Muscle of arm (tissue), 12 donors: ENCODE results near the gene HOXD11. TPM values are rescaled to one million over a fixed set of nuclear protein-coding genes. Genes with fewer than 3 reads are reported as not detected.

Experiments
- DNase-seq: peaks from one replicate; pipeline ENCODE4 v3.0.0-alpha.2; 2013
- polyA plus RNA-seq, 12 donors: library from polyadenylated mRNA; unstranded; fragments of 120-200 nt; gene quantifications; one replicate each; pipeline ENCODE4 v1.2.1, GENCODE V29; 2013; ENCODE audit not compliant: insufficient read length in 12 of 12

The HOXD11 gene
- polyA plus RNA-seq, 12 donors, result 0.17 to 6.9 (median 2.0) TPM; not detected in 4

- no peak for DNase-seq
Observed at GRCh38 chr2:176118601-176119339, 11.7 kb downstream of the HOXD11 start.

DNA sequence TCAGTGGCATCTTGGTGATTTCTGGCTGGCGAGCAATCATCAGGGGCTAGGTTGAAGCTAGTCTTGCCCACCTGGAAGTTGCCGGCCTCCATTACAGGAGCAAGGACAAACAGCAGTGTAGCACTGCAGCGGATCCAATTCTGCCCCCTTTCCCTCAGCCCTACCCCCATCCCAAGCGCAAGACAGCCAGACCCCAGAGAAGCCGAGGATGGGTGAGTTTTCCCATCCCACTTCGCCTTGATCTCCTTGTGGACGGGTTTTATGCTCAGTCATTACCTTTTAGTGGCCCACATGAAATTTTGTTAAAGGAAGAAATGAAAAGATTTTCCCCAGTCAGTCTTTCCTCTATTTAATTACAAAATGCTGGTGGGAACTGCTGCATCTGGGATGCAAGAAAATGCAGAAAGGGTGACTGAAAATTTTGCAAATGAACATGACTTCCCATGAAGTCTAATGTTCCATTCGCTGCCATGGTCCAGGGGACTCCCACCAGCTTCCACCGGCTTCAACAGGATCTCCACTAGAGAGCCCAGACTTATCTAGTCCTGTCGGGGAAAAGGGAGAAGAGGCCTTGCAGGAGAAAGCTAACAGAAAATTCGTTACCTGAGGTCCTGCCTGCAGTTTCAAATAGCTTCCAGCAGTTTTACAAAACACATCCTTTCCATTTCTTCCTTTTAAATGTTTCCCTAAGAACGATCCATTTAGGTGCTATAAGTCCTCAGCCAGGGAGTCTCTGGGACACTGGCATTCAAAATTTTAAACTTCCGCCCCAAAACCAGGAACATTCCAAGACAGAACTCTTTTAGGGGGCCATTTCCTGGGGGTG, 13.5 kb downstream of the HOXD11 start:
- DNase-seq, result no peak

DNA sequence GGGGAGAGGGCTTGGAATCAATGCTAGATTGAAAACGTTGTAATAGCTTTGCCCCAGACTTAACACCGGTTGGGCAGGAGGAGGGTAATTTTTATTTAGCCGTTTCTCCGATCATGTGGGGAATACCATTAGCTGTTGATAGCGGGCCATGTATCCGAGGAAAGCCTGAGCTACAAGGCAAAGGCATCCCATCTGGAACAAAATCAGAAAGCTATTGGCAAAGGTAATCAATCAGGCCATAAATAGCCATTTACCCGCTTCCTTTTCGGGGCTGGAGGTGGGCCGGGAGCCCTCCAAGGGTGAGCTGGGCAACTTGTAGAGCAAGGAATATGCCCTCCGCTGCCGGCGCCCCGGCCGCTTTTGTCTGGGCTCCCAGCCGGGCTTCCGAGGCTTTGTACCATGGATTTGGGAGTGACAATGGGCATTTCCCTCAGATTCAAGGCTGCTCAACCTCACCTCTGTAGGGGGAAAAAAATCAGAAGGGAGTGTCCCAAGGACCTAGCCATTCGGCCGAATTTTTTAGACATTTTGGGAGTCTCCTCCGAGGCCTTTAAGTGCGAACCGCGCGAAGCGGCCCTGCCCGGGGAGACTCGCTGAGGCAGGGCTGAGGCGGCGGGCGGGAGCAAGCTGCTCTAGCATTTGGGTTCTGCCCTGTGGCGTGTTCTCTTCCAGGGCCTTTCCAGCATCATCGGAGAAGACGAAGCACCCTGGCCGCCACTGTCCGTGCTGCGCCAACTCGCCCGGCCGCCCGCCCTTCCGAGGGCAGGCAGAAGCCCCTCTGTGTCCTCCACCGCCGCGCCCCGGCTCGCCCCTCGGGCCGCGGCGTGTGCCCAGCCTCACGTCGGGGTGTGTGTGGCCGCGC, 14.3 kb downstream of the HOXD11 start:
- no peak for DNase-seq

GRCh38 chr2:176122052-176122682, 15.1 kb downstream of the HOXD11 start:
- DNase-seq, result no peak

GRCh38 chr2:176122683-176123410, 15.8 kb downstream of the HOXD11 start, which contains the start of gene HOXD9:
HOXD9 (plus strand) TSS chr2:176122719; CDS start chr2:176122769, 50 bp downstream.
- peak; percentile 84 for DNase-seq

DNA sequence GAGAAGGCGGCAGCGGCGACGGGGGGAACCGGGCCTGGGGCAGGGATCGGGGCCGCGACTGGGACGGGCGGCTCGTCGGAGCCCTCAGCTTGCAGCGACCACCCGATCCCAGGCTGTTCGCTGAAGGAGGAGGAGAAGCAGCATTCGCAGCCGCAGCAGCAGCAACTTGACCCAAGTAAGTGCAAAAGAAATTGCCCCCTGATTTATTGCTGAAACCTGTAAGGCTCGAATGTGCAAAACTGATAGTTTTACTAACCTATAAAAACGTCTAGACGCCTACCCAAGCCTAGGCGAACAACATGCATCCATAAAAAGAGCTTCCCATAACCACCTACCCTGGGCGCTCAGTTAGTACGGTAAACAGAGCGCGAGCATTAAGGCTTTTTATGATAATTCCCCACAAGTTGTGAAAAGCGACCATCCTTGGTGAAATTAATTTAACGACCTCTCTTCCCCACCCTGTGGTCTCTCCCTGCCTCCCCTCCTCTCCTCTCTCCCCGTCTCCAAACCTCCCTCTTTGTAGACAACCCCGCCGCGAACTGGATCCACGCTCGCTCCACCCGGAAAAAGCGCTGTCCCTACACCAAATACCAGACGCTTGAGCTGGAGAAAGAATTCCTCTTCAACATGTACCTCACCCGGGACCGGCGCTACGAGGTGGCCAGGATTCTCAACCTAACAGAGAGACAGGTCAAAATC, 16.5 kb downstream of the HOXD11 start:
- DNase-seq, result no peak

- DNase-seq, result no peak
Observed at GRCh38 chr2:176124110-176124946, 17.2 kb downstream of the HOXD11 start.

GRCh38 chr2:176124947-176125771, 18.1 kb downstream of the HOXD11 start:
- no peak for DNase-seq

DNA sequence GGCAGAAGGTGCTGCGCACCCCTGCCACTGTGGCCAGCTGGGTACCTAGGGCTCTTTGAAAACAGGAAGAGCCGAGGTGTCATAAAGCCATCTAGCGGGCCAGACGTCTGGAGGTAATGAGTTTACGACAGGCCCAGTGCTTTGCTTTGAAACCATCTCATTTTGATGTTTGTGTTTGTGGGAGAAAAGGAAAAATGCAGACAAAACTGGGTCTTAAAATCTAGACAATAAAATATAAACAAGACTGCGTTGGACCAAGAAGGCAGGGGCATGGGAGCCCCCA, 18.6 kb downstream of the HOXD11 start:
- no peak for DNase-seq

DNA sequence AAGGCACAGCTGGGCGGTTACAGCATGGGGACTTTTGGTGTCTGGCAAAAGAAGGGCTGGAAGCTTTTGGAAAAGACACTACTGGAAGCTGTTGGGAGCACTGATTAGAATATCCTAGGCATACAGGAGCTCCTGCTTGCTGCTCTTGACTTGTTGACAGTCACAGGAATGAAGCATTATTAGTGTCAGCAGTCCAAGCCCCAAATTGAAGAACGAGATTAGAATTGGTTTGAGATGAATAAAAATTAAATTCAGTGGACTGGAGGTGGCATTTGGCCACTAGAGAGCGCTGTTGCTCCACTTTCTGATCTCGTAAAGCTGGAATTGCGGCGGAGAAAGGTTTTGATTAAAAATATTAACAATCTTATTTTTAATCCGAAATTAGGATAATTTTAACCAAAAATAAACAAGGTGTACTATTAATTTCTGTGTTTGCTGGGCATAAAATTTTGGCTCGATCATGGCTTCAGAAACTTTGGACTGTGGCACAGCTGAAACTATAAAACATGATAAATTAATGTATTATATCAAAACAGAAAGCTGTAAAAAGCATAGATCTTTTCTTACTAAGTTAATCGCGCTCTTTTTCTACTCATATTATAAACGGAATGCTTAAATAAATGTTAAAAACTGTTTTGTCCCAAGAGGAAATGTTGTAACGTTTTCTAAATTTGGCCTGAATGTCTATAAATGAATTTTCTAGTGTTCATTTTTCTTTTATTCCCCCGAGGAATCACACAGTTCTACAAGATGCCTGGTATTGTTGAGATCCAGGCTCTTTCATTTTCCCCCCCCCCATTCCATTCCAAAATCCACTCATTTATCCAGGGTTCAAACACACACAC, 20.1 kb downstream of the HOXD11 start:
- peak; percentile 87 for DNase-seq

DNA sequence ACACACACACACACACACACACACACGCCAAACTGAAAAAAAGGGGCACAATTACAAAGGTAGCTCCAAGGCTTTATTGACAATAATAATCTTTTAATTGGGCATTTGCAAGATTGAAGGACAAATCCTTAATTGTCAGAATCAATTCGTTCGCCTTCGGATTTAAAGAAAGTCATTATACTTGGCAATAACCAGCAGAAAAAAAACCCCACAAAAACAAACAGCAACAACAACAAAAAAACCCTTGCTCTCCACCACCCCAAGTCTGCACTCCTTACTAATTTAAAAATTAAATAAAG, 20.6 kb downstream of the HOXD11 start:
- peak; percentile 15 for DNase-seq

DNA sequence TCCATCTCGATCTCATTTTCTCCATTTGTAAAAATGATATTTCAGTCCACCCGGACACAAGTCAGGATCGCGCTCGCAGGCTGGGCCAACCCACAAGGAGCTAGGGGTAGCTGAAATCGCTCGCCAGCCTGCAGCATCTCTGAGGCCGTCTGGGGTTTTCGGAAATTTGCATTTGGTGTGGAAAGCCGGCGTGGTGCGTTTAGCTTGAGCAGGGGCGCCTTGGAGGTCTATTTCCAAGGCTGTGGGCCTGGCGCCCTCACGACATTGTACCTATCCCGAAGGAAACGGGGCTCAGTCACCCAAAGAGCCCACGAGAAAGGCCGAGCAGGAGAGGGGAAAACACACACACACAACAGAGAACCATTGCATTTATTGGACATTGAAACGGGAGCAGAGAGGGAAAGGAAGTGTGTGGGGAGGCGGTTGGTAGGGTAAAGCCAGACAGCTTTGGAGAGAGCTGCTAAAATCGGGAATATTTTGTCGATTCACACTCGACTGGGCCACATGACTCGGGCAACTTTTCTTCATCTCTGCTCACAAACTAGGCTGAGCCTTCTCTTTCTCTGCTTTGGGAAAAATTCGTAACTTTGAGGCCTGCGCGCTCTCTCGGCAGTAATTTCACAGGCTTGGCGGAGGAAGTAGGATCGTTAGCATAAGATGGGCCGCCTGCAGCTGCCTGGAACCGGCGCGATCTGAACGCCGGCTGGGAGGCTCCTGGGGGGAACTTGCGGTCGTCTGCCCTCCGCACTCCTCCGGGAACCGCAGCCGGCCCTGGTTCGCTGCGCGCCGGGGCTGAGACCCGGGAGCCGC, 21.3 kb downstream of the HOXD11 start:
- peak; percentile 75 for DNase-seq

DNA sequence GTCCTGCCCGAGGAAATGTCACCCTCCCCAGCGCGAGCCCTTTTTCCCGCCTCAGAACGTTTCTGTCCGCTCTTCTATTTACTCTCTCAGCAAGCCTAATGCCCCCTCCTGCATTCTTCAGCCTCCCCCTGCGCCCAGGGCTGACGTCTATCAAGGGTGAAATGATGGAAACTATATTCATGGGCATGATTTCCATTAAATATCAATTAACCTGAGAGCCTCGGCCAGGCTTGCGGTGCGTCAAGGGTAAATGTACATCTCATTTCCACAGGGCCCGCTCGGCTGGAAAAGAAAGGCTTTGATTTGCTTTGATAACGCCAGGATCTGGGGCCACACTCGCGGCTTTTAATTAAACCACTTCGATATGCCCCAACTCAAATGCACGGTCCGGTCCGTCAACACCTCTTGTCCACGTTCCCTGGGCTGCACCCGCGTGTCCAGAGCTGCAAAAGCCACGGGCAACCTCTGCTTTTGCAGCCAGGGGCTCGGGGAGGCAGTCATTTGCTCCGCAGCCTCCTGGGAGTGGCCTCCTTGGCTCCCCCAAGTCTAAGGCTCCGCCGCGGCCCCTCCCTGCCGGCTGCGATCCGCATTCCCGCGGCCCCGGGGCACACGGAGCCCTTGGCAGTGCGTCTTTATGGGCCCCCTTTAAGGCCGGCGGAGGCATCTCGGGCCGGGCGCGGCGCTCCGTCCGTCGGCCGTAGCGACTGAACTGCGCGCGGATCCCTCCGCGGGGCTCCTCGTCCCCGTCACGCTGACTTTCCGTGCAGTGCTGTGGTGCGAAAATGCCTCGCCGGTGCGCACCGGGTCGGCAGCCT, 22.1 kb downstream of the HOXD11 start, which contains the start of gene HOXD8:
Gene HOXD8 (plus strand): TSS at position 724 of the 815 bp plus-strand sequence. CDS start 662 bp downstream, outside the sequence.
- DNase-seq, result peak; percentile 89

- no peak for DNase-seq
Observed at GRCh38 chr2:176129813-176130146, 22.7 kb downstream of the HOXD11 start.

DNA sequence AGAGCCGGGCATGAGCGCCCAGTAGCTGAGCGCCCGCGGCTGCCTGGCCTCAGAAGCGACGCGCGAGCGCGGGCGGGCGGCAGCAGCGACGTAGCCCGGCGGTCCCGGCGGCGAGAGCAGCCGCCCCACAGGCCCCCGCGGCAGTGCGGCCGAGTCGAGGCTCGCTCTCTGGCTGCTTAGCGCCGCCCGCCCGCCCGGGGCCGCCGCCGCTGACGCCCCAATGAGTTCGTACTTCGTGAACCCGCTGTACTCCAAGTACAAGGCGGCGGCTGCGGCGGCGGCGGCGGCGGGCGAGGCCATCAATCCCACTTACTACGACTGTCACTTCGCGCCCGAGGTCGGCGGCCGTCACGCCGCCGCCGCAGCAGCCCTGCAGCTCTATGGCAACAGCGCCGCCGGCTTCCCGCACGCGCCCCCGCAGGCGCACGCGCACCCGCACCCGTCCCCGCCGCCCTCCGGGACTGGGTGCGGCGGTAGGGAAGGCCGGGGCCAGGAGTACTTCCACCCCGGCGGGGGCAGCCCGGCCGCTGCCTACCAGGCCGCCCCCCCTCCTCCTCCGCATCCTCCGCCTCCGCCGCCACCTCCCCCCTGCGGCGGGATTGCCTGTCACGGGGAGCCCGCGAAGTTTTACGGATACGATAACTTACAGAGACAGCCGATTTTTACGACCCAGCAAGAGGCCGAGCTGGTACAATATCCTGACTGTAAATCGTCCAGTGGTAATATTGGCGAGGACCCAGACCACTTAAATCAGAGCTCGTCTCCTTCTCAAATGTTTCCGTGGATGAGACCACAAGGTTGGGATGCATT, 23.3 kb downstream of the HOXD11 start:
- no peak for DNase-seq
